A673 (cell line): ENCODE data around the gene PPM1E. TPM values are rescaled to one million over a fixed set of nuclear protein-coding genes. Genes with fewer than 3 reads are reported as not detected.
"Not testable (repeated sequence)": the region's sequence is repeated elsewhere in the genome, so short reads cannot be mapped to it uniquely, and the experiment has no call there.

Experiments
- BruUV-seq: library from RNA; stranded (reverse); fragments of 400-500 nt; replicated peaks from 2 replicates; lab custom pipeline; 2021; lab: Mats Ljungman, UMichigan
- CTCF ChIA-PET: fragments of 300-600 bp; sonication (Branson Sonifier 250); formaldehyde crosslinking; loops from one replicate; lab custom pipeline; 2022; ENCODE audit warnings: antibody characterized with exemption; lab: Charles Lee
- POLR2A ChIA-PET: fragments of 300-600 bp; sonication (Branson Sonifier 250); formaldehyde crosslinking; loops from one replicate; lab custom pipeline; 2022; ENCODE audit warnings: antibody characterized with exemption; ENCODE audit not compliant: low non-redundant PET; lab: Charles Lee
- DNase-seq: peaks from one replicate; pipeline ENCODE4 v3.0.0-alpha.2; 2015; ENCODE audit warnings: low spot score
- H3K27ac ChIP-seq: fragments of 200-600 bp; sonication (generic); 2 replicates; pipeline ENCODE4 v1.5.1; 2016; ENCODE audit warnings: mixed run types, low read depth, mild to moderate bottlenecking, mixed read lengths, antibody characterized with exemption, low read length; ENCODE audit not compliant: poor library complexity, severe bottlenecking
- H3K27me3 ChIP-seq: fragments of 200-600 bp; sonication (generic); replicated peaks from 2 replicates; pipeline ENCODE4 v1.6.1; 2017; ENCODE audit warnings: mixed run types, low read depth, mild to moderate bottlenecking, mixed read lengths, antibody characterized with exemption, low read length; ENCODE audit not compliant: insufficient read depth, poor library complexity
- H3K36me3 ChIP-seq: fragments of 200-600 bp; sonication (generic); 2 replicates; pipeline ENCODE4 v1.6.1; 2016; ENCODE audit warnings: mixed run types, mild to moderate bottlenecking, mixed read lengths, antibody characterized with exemption, low read length; ENCODE audit not compliant: insufficient read depth, poor library complexity, severe bottlenecking
- H3K4me1 ChIP-seq: fragments of 200-600 bp; sonication (generic); 2 replicates; pipeline ENCODE4 v1.6.1; 2017; ENCODE audit warnings: mixed run types, mild to moderate bottlenecking, mixed read lengths, antibody characterized with exemption, low read length; ENCODE audit not compliant: insufficient read depth, poor library complexity, severe bottlenecking
- H3K4me3 ChIP-seq: fragments of 200-600 bp; sonication (generic); 2 replicates; pipeline ENCODE4 v1.5.1; 2016; ENCODE audit warnings: low read depth, mixed run types, mild to moderate bottlenecking, mixed read lengths, low read length; ENCODE audit not compliant: poor library complexity, severe bottlenecking
- H3K9me3 ChIP-seq: fragments of 200-600 bp; sonication (generic); 2 replicates; pipeline ENCODE4 v1.6.1; 2016; ENCODE audit warnings: mixed run types, low read depth, mild to moderate bottlenecking, mixed read lengths, antibody characterized with exemption, low read length; ENCODE audit not compliant: poor library complexity, severe bottlenecking
- EZH2 ChIP-seq: fragments of 200-600 bp; sonication (generic); IDR thresholded peaks from 2 replicates; pipeline ENCODE4 v1.6.1; 2017; ENCODE audit warnings: borderline replicate concordance, low read depth, mild to moderate bottlenecking, mixed read lengths, antibody characterized with exemption, low read length; ENCODE audit not compliant: poor library complexity, severe bottlenecking
- intact Hi-C: fragments of 100-400 bp; cut with micrococcal nuclease; formaldehyde crosslinking; loops from one replicate; pipeline ENCODE4 v1.10.0; 2022; ENCODE audit not compliant: unreplicated experiment
- total RNA-seq: library from RNA; stranded (reverse); gene quantifications from 2 replicates; pipeline ENCODE4 v1.2.3, GENCODE V29; 2021
- TF ChIP-seq, protein P1 (sequence below): fragments of 300-800, 200-600 bp; sonication (generic); conservative IDR thresholded peaks from 2 replicates; pipeline ENCODE4 v1.5.1; 2017; ENCODE audit warnings: low read depth, mild to moderate bottlenecking, antibody characterized with exemption, low read length, moderate library complexity, mixed read lengths

The PPM1E gene
- total RNA-seq, 1 experiment from 2014 or later: 6.0 TPM

DNA sequence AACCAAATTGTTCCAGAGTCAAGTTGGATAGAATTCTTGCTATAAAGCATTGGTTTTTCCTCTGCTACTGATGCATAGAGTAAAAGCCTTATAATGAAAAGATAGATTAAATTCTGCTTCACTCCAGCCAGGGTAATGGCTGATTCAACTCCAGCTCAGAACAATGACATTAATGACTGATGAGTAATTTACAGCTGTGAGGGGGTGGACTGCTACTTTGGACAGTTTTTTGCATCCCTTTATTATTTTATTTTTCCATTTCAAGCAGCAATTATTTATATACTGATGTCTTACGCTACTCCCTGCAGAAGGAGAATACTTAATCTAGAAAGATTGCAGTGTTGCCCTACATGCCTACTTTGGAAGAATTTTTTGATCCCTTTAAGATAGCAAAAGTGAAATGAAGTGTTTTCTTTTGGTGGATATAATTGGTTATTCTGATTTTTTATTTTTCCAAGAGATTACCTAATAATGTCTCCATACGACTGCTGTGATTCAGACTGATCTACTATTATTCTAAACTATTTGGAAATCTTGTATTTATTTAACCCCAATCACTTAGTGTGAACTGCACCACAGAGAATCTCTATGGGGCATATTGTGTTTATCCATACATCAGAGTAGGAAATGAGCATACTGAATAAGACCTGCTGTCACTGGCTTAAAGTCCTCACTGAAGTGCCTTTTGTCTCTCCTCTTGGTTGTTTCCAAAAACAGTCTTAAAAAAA, 201.5 kb downstream of the PPM1E start:
- BruUV-seq: no TSS peak
- no peak overlapping the region for H3K27ac ChIP-seq
- H3K9me3 ChIP-seq: no peaks in the 10 kb centered on the region
- H3K4me3 ChIP-seq: no peak overlapping the region
- H3K4me1 ChIP-seq: no peaks in the 10 kb centered on the region
- TF ChIP-seq, protein P1, sequence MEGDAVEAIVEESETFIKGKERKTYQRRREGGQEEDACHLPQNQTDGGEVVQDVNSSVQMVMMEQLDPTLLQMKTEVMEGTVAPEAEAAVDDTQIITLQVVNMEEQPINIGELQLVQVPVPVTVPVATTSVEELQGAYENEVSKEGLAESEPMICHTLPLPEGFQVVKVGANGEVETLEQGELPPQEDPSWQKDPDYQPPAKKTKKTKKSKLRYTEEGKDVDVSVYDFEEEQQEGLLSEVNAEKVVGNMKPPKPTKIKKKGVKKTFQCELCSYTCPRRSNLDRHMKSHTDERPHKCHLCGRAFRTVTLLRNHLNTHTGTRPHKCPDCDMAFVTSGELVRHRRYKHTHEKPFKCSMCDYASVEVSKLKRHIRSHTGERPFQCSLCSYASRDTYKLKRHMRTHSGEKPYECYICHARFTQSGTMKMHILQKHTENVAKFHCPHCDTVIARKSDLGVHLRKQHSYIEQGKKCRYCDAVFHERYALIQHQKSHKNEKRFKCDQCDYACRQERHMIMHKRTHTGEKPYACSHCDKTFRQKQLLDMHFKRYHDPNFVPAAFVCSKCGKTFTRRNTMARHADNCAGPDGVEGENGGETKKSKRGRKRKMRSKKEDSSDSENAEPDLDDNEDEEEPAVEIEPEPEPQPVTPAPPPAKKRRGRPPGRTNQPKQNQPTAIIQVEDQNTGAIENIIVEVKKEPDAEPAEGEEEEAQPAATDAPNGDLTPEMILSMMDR: no peak
- no peak for TF ChIP-seq EZH2
- intact Hi-C loops: no loop called here
- CTCF ChIA-PET: no interaction called here
- DNase-seq: peak; percentile 15
- no peaks in the 10 kb centered on the region for H3K27me3 ChIP-seq
- POLR2A ChIA-PET: no interaction called here
- H3K36me3 ChIP-seq: no peaks in the 10 kb centered on the region

DNA sequence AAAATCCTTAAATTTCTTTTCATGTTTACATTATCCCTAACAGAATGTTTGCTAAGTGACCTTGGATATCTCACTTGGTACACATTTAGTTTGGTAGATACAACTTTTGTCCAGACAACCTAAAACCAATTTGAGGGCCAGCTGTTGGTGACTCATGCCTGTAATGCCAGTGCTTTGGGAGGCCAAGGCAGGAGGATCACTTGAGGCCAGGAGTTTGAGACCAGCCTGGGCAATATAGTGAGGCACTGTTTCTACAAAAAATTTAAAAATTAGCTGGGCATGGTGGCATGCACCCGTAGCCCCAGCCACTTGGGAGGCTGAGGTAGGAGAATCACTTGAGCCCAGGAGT, 202.0 kb downstream of the PPM1E start:
- H3K27ac ChIP-seq, DNase-seq, H3K4me1 ChIP-seq, intact Hi-C loops, BruUV-seq, H3K36me3 ChIP-seq, CTCF ChIA-PET, H3K27me3 ChIP-seq, H3K4me3 ChIP-seq, POLR2A ChIA-PET, H3K9me3 ChIP-seq: not testable (repeated sequence)

DNA sequence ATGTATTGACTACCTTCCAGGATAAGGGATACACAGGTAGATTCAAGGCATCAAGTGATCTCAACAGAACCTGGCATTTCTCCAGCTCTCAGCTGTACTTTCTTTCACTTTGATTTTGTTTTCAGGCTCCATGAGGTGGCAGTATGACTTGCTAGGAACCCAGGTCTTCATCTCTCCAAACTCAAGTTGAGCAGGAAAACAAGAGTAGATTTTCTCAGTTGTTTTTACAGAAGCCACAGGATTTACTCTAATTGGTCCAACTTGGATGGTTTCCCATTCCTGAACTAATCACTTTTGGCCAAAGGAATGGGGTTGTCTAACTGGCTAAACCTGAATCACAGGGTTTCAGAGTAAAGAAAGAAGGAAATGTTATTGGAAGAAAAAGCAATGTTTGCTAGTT, 204.4 kb downstream of the PPM1E start:
- H3K36me3 ChIP-seq: no peaks in the 10 kb centered on the region
- intact Hi-C loops: no loop called here
- H3K4me3 ChIP-seq: no peak overlapping the region
- no TSS peak for BruUV-seq
- CTCF ChIA-PET: no interaction called here
- H3K4me1 ChIP-seq: no peaks in the 10 kb centered on the region
- TF ChIP-seq, protein P1: peak; percentile 47
- no peak for TF ChIP-seq EZH2
- no peak overlapping the region for H3K27ac ChIP-seq
- no peaks in the 10 kb centered on the region for H3K9me3 ChIP-seq
- DNase-seq: peak; percentile 61
- POLR2A ChIA-PET: no interaction called here
- no peaks in the 10 kb centered on the region for H3K27me3 ChIP-seq

DNA sequence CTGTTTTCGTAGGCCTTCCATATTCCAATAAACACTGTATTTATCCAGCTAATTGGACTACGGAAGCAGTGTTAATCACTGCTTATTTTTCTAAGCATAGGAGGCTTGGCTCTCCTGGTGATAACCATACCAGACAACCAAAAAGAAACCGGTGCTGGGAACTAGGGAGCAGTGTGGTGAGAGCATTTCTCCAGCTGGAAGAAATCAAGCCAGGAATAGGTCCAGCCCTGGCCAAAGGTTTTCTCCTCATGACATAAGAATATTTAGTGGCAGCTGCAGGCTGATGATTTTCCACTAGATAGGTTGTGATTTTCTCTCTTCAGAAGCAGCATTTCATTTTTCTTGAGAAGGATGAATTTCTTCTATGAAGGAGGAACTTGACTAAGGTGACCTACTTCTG, 209.6 kb downstream of the PPM1E start:
- no peak for DNase-seq
- intact Hi-C loops: no loop called here
- no peak overlapping the region for H3K27ac ChIP-seq
- H3K27me3 ChIP-seq: no peaks in the 10 kb centered on the region
- H3K4me1 ChIP-seq: no peaks in the 10 kb centered on the region
- TF ChIP-seq EZH2: no peak
- TF ChIP-seq, protein P1: no peak
- H3K4me3 ChIP-seq: no peak overlapping the region
- no peaks in the 10 kb centered on the region for H3K9me3 ChIP-seq
- CTCF ChIA-PET: interaction anchor here (0.6 kb wide), 1 partner anchor 377 kb away, joined by 7 read pairs; no protein-coding TSS in a partner anchor
- no peaks in the 10 kb centered on the region for H3K36me3 ChIP-seq
- no TSS peak for BruUV-seq
- POLR2A ChIA-PET: no interaction called here
